GM12864 (cell line): ENCODE data around the gene IL31RA.

ENCODE experiments used
- DNase-seq: peaks from one replicate; pipeline ENCODE4 v3.0.0-alpha.2; 2011; ENCODE audit warnings: low read depth
- H3K4me3 ChIP-seq: 2 replicates; pipeline ENCODE4 v1.5.1; 2011; ENCODE audit warnings: mild to moderate bottlenecking, low read depth, low read length, control low read depth
- CTCF ChIP-seq: IDR thresholded peaks from 2 replicates; pipeline ENCODE4 v1.5.1; 2011; ENCODE audit warnings: low read depth, mild to moderate bottlenecking, moderate library complexity, low read length, control low read depth, inconsistent platforms; ENCODE audit errors: missing control alignments

Gene IL31RA

GRCh38 chr5:55892479-55892878 is 41.3 kb downstream of the IL31RA start:
- TF ChIP-seq CTCF: no peak

GRCh38 chr5:55894135-55894534 is 43.0 kb downstream of the IL31RA start:
- TF ChIP-seq CTCF: no peak
- no peak overlapping the region for H3K4me3 ChIP-seq
- no peak for DNase-seq

More at GRCh38 chr5:55892479-55892878, 41.3 kb downstream of the IL31RA start:
- H3K4me3 ChIP-seq: no peak overlapping the region
- DNase-seq: no peak

- no peak overlapping the region for H3K4me3 ChIP-seq
Observed at GRCh38 chr5:55895346-55895745, 44.2 kb downstream of the IL31RA start.

GRCh38 chr5:55896238-55896637 is 45.1 kb downstream of the IL31RA start:
- no peak for TF ChIP-seq CTCF
- DNase-seq: no peak
- no peak overlapping the region for H3K4me3 ChIP-seq

More at GRCh38 chr5:55895346-55895745, 44.2 kb downstream of the IL31RA start:
- no peak for TF ChIP-seq CTCF
- no peak for DNase-seq

- no peak for DNase-seq
- H3K4me3 ChIP-seq: no peak overlapping the region
- no peak for TF ChIP-seq CTCF
Observed at GRCh38 chr5:55896663-55897062, 45.5 kb downstream of the IL31RA start.

- H3K4me3 ChIP-seq: no peak overlapping the region
- DNase-seq: no peak
- no peak for TF ChIP-seq CTCF
Observed at GRCh38 chr5:55897206-55897894, 46.2 kb downstream of the IL31RA start.

GRCh38 chr5:55897905-55898304 is 46.7 kb downstream of the IL31RA start:
- DNase-seq: no peak
- H3K4me3 ChIP-seq: no peak overlapping the region
- no peak for TF ChIP-seq CTCF
